ENCODE data around the gene LRCH2.

LRCH2 gene

GRCh38 chrX:115089419-115089818 lies 144.5 kb downstream of the LRCH2 start:
- FAIRE-seq (no peak), DNase-seq (ENCODE audit: insufficient read length, low spot score) (no peak)

DNA sequence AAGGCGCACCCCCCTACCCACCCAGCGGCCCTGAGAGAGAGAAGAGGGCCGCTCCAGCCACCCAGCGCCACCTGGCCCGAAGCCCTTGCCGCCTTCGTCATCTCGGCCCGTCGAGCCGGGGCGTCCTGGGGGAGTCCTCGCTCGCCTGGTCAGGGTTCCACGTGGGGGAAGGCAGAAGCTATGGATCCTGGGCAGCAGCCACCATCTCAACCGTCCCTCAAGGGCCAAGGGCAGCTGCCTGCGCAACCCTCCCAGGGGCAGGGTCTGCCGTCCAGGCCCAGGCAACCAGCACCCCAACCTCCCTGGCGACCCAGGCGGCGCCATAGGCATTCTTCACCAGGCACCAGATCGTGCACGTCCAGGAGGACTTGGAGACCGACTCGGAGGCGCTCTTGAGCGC lies 165.0 kb downstream of the LRCH2 start:
- FAIRE-seq, result no peak

GRCh38 chrX:115067812-115068211 lies 166.1 kb downstream of the LRCH2 start:
- DNase-seq (ENCODE audit: insufficient read length, low spot score) (no peak), FAIRE-seq (no peak)

More for the DNA sequence above, 165.0 kb downstream of the LRCH2 start:
- no peak for DNase-seq (ENCODE audit: insufficient read length, low spot score)

DNA sequence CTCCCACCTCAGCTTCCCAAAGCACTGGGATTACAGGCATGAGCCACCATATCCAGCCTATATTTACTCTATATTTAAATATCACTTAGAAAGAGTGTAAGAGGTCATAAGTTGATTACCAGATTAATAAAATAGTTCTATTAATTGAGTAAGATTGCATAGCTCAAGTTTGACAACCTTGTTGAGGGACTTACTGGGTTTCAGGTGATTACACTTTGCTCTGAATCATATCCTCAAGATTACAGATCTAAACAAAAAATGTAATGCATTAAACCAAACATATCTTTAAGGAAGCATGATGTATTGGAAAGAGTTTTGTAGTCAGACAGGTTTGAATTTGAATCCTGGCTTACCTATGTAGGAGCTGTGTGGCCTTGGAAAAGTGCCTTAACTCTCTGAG lies 168.6 kb downstream of the LRCH2 start:
- no peak for FAIRE-seq
- DNase-seq (ENCODE audit: insufficient read length, low spot score), result no peak

Data from GM19239 (cell line).